NCI-H2029 treated with DMSO at 0.1 percent for 48 hours (cell line): ENCODE results near the gene CKMT1A.
"Not testable (repeated sequence)": the region's sequence is repeated elsewhere in the genome, so short reads cannot be mapped to it uniquely, and the experiment has no call there.

Experiments
- DNase-seq: peaks from one replicate; lab custom pipeline; 2025; lab: John Stamatoyannopoulos, UW

CKMT1A gene

GRCh38 chr15:43693148-43694022, at the start of gene CKMT1A:
Gene CKMT1A, plus strand, starts transcription at chr15:43693859. Its CDS starts 192 bp downstream, at chr15:43694051.
- not testable (repeated sequence) for DNase-seq

GRCh38 chr15:43648649-43649429, 44.8 kb upstream of the CKMT1A start, which contains the start of gene CATSPER2:
Gene CATSPER2, minus strand, starts transcription at chr15:43648844. Its CDS starts 783 bp downstream, at chr15:43648061.
- no peak for DNase-seq

- not testable (repeated sequence) for DNase-seq
Measured at GRCh38 chr15:43649430-43649926, 44.2 kb upstream of the CKMT1A start.

GRCh38 chr15:43659727-43660126, 33.9 kb upstream of the CKMT1A start:
- not testable (repeated sequence) for DNase-seq

GRCh38 chr15:43662293-43662692, 31.4 kb upstream of the CKMT1A start:
- not testable (repeated sequence) for DNase-seq

GRCh38 chr15:43663333-43663732, 30.3 kb upstream of the CKMT1A start:
- DNase-seq, result not testable (repeated sequence)

GRCh38 chr15:43666177-43666576, 27.5 kb upstream of the CKMT1A start:
- not testable (repeated sequence) for DNase-seq

- not testable (repeated sequence) for DNase-seq
Measured at GRCh38 chr15:43674175-43674574, 19.5 kb upstream of the CKMT1A start.

GRCh38 chr15:43689604-43690301, 3.9 kb upstream of the CKMT1A start:
- not testable (repeated sequence) for DNase-seq

- DNase-seq, result not testable (repeated sequence)
Measured at GRCh38 chr15:43692679-43693078, 980 bp upstream of the CKMT1A start.

GRCh38 chr15:43702174-43702573, 8.5 kb downstream of the CKMT1A start:
- DNase-seq, result no peak

- DNase-seq, result no peak
Measured at GRCh38 chr15:43702701-43703424, 9.2 kb downstream of the CKMT1A start.

GRCh38 chr15:43710431-43711131, 16.9 kb downstream of the CKMT1A start:
- DNase-seq, result not testable (repeated sequence)

- no peak for DNase-seq
Measured at GRCh38 chr15:43723151-43723550, 29.5 kb downstream of the CKMT1A start.

GRCh38 chr15:43726306-43726705, 32.6 kb downstream of the CKMT1A start:
- DNase-seq, result not testable (repeated sequence)

GRCh38 chr15:43728053-43728725, 34.5 kb downstream of the CKMT1A start:
- DNase-seq, result not testable (repeated sequence)

GRCh38 chr15:43735416-43735815, 41.8 kb downstream of the CKMT1A start:
- DNase-seq, result no peak

GRCh38 chr15:43746245-43746902, 52.7 kb downstream of the CKMT1A start, which contains the start of gene PDIA3:
Gene PDIA3, plus strand, starts transcription at chr15:43746438. Its CDS starts 102 bp downstream, at chr15:43746540.
- not testable (repeated sequence) for DNase-seq

GRCh38 chr15:43746903-43747309, 53.2 kb downstream of the CKMT1A start:
- not testable (repeated sequence) for DNase-seq
